GM21619 (cell line): Measurements from ENCODE around the gene POPDC2.

Experiments
- ATAC-seq: cut with Tn5 transposase; IDR thresholded peaks from one replicate; pipeline ENCODE4 v1.9.1; 2021; ENCODE audit not compliant: unreplicated experiment

Gene POPDC2

GRCh38 chr3:119641416-119641815 is 19.0 kb downstream of the POPDC2 start:
- ATAC-seq = no peak

- ATAC-seq = no peak
Measured at GRCh38 chr3:119639494-119640350, 20.7 kb downstream of the POPDC2 start.

- ATAC-seq = peak; percentile 32
Measured at GRCh38 chr3:119637679-119638477, 22.5 kb downstream of the POPDC2 start.

DNA sequence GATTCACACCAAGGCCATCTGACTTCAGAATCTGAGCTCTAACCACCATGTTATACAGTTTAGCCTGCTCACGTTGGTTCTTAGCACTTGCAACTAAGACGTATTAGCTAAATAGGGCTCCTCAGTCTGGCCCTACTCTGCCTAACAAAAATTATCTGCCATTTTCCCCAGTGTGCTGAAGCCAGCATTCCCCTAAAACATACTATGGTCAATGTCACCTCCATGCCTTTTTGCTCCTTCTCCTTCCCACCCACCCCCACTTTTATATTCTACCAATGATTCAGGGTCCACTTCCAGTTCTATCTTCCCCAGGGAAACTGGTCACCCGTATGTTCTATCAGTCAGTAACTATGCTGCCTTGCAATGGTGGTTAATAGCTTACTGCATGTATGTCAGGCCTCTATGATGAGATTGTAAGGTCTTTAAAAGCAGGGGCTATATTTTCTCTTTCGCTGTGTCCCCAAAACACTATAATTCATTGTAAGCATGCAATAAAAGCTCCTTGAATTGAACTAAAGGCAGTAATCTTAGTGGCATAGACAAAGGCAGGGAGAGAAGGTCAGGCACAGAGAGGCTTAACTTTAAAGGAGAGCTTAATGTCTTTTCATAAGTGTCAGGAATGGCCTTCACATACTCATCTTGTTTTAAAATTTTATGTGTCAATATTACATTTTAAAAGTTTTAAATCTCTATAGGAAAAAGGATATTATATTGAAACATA is 23.3 kb downstream of the POPDC2 start:
- ATAC-seq = no peak

- no peak for ATAC-seq
Measured at GRCh38 chr3:119636249-119636648, 24.1 kb downstream of the POPDC2 start.

DNA sequence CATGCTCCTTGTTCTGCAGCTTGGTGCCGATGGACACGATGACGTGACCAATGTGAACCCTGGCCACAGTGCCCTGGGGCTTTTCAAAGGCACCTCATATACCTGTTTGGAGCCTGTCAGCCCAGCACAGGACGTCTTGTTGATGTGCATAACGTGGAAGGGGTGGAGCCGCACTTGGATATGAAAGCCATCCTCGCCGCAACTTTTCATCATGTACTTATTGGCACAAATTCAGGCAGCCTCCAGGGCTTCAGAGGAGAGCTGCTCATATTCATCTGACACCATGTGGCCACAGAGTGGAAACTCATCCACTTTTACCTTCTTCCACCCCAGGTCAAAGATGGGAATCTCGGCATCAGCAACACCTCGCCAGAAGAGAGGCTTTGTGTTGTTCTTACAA is 24.7 kb downstream of the POPDC2 start:
- ATAC-seq = no peak

GRCh38 chr3:119632829-119633228 is 27.6 kb downstream of the POPDC2 start:
- ATAC-seq = no peak

DNA sequence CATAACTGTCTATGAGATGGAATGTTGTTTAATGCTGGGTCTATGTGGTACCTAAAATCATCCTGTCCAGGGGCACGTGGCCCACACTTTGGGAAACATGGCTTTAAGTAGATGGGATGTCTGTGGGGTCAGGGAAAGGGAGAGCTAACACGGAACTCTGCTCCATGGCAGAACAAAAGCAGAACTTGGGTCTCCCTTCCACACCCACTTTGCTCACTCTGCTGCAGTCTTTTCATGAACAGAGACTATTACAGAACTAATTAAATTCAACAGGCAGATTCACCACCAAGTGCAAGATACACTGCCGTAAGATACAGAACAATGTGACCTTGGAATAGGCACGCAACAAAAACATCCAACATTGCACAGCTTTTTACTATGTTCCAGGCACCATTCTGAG is 28.2 kb downstream of the POPDC2 start:
- no peak for ATAC-seq

- ATAC-seq = no peak
Measured at GRCh38 chr3:119631516-119631915, 28.9 kb downstream of the POPDC2 start.

DNA sequence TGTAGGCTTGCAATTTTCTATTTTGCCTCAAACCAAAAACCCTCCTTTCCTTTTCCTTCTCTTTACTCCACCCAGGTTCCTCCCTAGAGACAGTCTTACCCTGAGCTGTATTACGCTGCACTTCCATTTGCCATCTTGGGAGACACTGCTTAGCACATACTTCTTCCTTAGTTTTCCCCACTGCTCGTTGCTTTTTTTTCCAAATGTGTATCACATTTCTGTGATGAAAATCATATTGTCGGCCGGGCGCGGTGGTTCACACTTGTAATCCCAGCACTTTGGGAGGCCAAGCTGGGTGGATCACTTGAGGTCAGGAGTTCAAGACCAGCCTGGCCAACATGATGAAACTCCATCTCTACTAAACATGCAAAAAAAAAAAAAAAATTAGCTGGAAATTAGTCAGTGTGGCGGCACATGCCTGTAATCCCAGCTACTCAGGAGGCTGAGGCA is 29.5 kb downstream of the POPDC2 start:
- no peak for ATAC-seq

GRCh38 chr3:119630128-119630879 is 30.1 kb downstream of the POPDC2 start:
- no peak for ATAC-seq

GRCh38 chr3:119628816-119629445 is 31.5 kb downstream of the POPDC2 start:
- ATAC-seq = peak; percentile 36

- ATAC-seq = peak; percentile 52
Measured at GRCh38 chr3:119628390-119628789, 32.0 kb downstream of the POPDC2 start.

GRCh38 chr3:119627461-119627860 is 32.9 kb downstream of the POPDC2 start:
- peak; percentile 35 for ATAC-seq

- no peak for ATAC-seq
Measured at GRCh38 chr3:119626196-119626595, 34.2 kb downstream of the POPDC2 start.

DNA sequence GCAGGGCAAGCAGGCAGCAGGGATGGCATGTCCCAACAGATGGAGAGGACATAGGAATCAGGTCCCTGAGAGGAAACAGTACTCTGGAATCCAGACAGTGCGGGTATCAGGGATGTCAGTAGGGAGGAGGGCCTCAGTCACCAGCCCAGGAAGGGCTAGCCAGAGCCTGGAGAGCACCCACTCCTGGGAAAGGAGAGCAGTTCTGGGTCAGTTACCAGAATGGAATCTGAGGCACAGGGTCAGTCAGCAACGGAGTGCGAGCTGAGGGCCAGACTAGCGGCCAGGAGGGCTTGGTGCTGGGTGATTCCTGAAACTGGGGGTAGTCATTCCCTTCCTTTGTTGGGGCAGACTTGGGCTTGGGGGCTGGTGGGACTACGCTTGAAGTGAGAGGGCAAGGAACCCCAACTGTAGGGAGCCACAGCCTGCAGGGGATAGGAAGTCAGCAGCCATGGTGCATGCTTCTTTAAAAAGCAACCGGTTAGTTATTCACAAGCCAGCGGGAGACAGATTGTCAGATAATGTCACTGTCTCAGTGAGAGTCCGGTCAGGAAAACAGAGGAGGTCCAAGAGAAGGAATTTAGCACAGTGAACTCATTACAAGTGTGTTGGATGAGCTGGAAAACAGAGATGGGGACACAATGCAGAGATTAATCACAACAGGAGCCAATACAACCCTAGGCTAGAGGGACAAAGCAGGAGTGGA is 34.8 kb downstream of the POPDC2 start:
- ATAC-seq = no peak

GRCh38 chr3:119624002-119624720 is 36.2 kb downstream of the POPDC2 start:
- ATAC-seq = no peak

GRCh38 chr3:119620899-119621298 is 39.5 kb downstream of the POPDC2 start:
- ATAC-seq = no peak

DNA sequence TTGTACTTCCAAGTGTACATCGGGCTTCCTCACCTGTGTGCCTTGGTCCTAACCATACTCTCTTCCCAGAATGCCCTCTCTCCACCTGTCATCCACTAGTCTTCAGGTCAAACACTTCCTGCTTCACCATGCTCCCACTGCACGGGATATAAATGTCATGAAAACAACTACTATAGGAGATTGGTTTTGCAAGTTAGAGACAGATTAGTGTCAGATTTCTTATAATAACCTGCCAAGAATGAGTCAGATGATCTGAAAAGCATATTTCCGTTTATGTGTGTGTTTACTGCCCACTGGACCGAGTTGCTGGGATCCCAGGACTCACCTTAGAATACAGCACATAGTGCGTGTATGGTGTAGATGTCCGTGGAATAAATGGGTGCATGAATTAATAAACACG is 41.3 kb downstream of the POPDC2 start:
- no peak for ATAC-seq
